ENCODE results near the gene HTR7.
A peak's percentile ranks its signal among the peaks of the same experiment; 100 is the strongest.

HTR7 gene

GRCh38 chr10:90732581-90732980 lies 125.3 kb downstream of the HTR7 start:
- no peak for DNase-seq

- peak in 1 of 2 experiments; percentile 17 for DNase-seq
Measured at GRCh38 chr10:90723416-90724068, 134.3 kb downstream of the HTR7 start.

GRCh38 chr10:90722832-90723231 lies 135.0 kb downstream of the HTR7 start:
- DNase-seq = no peak

- no peak for DNase-seq
Measured at GRCh38 chr10:90718182-90718581, 139.7 kb downstream of the HTR7 start.

GRCh38 chr10:90712529-90712928 lies 145.3 kb downstream of the HTR7 start:
- no peak for DNase-seq

- no peak for DNase-seq
Measured at GRCh38 chr10:90709727-90710126, 148.1 kb downstream of the HTR7 start.

- DNase-seq = no peak
Measured at GRCh38 chr10:90707657-90708056, 150.2 kb downstream of the HTR7 start.

- DNase-seq = no peak
Measured at GRCh38 chr10:90701428-90701827, 156.4 kb downstream of the HTR7 start.

GRCh38 chr10:90695915-90696676 lies 161.7 kb downstream of the HTR7 start:
- peak in 1 of 2 experiments; percentile 17 for DNase-seq
